Measurements from ENCODE around the gene ZBTB25. TPM values are rescaled to one million over a fixed set of nuclear protein-coding genes. Genes with fewer than 3 reads are reported as not detected.

The ZBTB25 gene
- total and polyA plus RNA-seq, 2 donors (not counting 1 experiment from before 2014, with no cell fraction given) = 7.2 to 9.2 TPM

DNA sequence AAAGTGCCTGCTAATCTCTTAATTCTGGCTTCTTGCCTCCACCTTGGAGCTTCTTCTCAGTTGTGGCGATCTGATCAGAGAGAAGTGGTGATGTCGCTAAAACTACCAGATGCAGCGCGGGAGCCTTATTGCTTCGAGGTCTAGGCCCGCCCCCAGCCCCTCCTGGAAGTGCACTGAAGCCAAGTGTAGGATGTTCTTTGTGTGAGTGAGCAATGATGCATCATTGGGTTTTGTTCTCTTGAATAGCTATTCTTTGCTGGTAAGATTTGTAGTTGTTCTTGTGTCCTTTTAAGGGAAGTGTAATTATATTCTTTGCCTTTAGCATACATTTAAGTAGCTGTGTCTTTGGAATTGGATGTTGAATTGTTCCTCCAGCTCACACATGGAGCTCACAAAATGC lies 79.7 kb downstream of the ZBTB25 start:
- Histone ChIP-seq H4K20me1 (ENCODE audit: control insufficient read depth, extremely low read depth, insufficient read depth, low read length) (no peaks in the 10 kb centered on the region), H3K36me3 (ENCODE audit: control insufficient read depth, insufficient read depth, low read length) (peaks cover 3% of the 10 kb centered on the region), H3K4me2 (ENCODE audit: extremely low read depth, insufficient read depth, low read length) (no peak overlapping the region), H3K9ac (ENCODE audit: insufficient read depth, low read length) (no peak overlapping the region), H3K27ac (ENCODE audit: insufficient read depth, low read length) (no peak overlapping the region), H3K4me3 (replicated peaks in 1 of 4; ENCODE audit: control extremely low read depth in 1 of 4, insufficient read depth in 1 of 4, low read depth in 3 of 4, low read length in 4 of 4) (no peak overlapping the region), H3K4me1 (ENCODE audit: control insufficient read depth, extremely low read depth, insufficient read depth, low read length) (peaks cover 3% of the 10 kb centered on the region), H3K27me3 (ENCODE audit: control insufficient read depth, insufficient read depth, low read length) (no peaks in the 10 kb centered on the region), H3K9me3 (ENCODE audit: control insufficient read depth, insufficient read depth, low read depth, low read length) (no peaks in the 10 kb centered on the region), H3K79me2 (ENCODE audit: control insufficient read depth, insufficient read depth, low read length) (no peaks in the 10 kb centered on the region), H2AFZ (ENCODE audit: low read length) (no peak overlapping the region)
- no peak for TF ChIP-seq EZH2 (IDR thresholded peaks at IDR 0.05; ENCODE audit: low read length, missing control alignments)
- TF ChIP-seq, protein P1, sequence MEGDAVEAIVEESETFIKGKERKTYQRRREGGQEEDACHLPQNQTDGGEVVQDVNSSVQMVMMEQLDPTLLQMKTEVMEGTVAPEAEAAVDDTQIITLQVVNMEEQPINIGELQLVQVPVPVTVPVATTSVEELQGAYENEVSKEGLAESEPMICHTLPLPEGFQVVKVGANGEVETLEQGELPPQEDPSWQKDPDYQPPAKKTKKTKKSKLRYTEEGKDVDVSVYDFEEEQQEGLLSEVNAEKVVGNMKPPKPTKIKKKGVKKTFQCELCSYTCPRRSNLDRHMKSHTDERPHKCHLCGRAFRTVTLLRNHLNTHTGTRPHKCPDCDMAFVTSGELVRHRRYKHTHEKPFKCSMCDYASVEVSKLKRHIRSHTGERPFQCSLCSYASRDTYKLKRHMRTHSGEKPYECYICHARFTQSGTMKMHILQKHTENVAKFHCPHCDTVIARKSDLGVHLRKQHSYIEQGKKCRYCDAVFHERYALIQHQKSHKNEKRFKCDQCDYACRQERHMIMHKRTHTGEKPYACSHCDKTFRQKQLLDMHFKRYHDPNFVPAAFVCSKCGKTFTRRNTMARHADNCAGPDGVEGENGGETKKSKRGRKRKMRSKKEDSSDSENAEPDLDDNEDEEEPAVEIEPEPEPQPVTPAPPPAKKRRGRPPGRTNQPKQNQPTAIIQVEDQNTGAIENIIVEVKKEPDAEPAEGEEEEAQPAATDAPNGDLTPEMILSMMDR (conservative IDR thresholded peaks at IDR 0.05 in 1 of 2, IDR thresholded peaks at IDR 0.05 in 1 of 2; ENCODE audit: low read depth in 1 of 2, low read length in 2 of 2) = no peak
- DNase-seq (ENCODE audit: low read depth in 2 of 2) = peak; percentile 53 to 88

- H3K4me2 ChIP-seq (ENCODE audit: extremely low read depth, insufficient read depth, low read length) = no peak overlapping the region
- DNase-seq (ENCODE audit: low read depth in 2 of 2) = peak in 1 of 2 donors; percentile 64
- peaks cover 4% of the 10 kb centered on the region for H3K36me3 ChIP-seq (ENCODE audit: control insufficient read depth, insufficient read depth, low read length)
- no peak overlapping the region for H3K9ac ChIP-seq (ENCODE audit: insufficient read depth, low read length)
- H3K27me3 ChIP-seq (ENCODE audit: control insufficient read depth, insufficient read depth, low read length) = no peaks in the 10 kb centered on the region
- no peak overlapping the region for H3K27ac ChIP-seq (ENCODE audit: insufficient read depth, low read length)
- H3K79me2 ChIP-seq (ENCODE audit: control insufficient read depth, insufficient read depth, low read length) = no peaks in the 10 kb centered on the region
- no peak overlapping the region for H2AFZ ChIP-seq (ENCODE audit: low read length)
- no peak overlapping the region for H3K4me3 ChIP-seq (replicated peaks in 1 of 4; ENCODE audit: control extremely low read depth in 1 of 4, insufficient read depth in 1 of 4, low read depth in 3 of 4, low read length in 4 of 4)
- H4K20me1 ChIP-seq (ENCODE audit: control insufficient read depth, extremely low read depth, insufficient read depth, low read length) = no peaks in the 10 kb centered on the region
- no peak for TF ChIP-seq EZH2 (IDR thresholded peaks at IDR 0.05; ENCODE audit: low read length, missing control alignments)
- TF ChIP-seq, protein P1 (conservative IDR thresholded peaks at IDR 0.05 in 1 of 2, IDR thresholded peaks at IDR 0.05 in 1 of 2; ENCODE audit: low read depth in 1 of 2, low read length in 2 of 2) = no peak
- no peaks in the 10 kb centered on the region for H3K9me3 ChIP-seq (ENCODE audit: control insufficient read depth, insufficient read depth, low read depth, low read length)
- peaks cover 3% of the 10 kb centered on the region for H3K4me1 ChIP-seq (ENCODE audit: control insufficient read depth, extremely low read depth, insufficient read depth, low read length)
Measured at GRCh38 chr14:64422756-64423155, 80.9 kb downstream of the ZBTB25 start.

- no peak overlapping the region for H3K4me2 ChIP-seq (ENCODE audit: extremely low read depth, insufficient read depth, low read length)
- H3K79me2 ChIP-seq (ENCODE audit: control insufficient read depth, insufficient read depth, low read length) = no peaks in the 10 kb centered on the region
- no peaks in the 10 kb centered on the region for H3K9me3 ChIP-seq (ENCODE audit: control insufficient read depth, insufficient read depth, low read depth, low read length)
- no peaks in the 10 kb centered on the region for H4K20me1 ChIP-seq (ENCODE audit: control insufficient read depth, extremely low read depth, insufficient read depth, low read length)
- H3K27me3 ChIP-seq (ENCODE audit: control insufficient read depth, insufficient read depth, low read length) = no peaks in the 10 kb centered on the region
- H3K4me1 ChIP-seq (ENCODE audit: control insufficient read depth, extremely low read depth, insufficient read depth, low read length) = peaks cover 4% of the 10 kb centered on the region
- peaks cover 2% of the 10 kb centered on the region for H3K36me3 ChIP-seq (ENCODE audit: control insufficient read depth, insufficient read depth, low read length)
- no peak overlapping the region for H3K4me3 ChIP-seq (replicated peaks in 1 of 4; ENCODE audit: control extremely low read depth in 1 of 4, insufficient read depth in 1 of 4, low read depth in 3 of 4, low read length in 4 of 4)
- no peak for DNase-seq (ENCODE audit: low read depth in 2 of 2)
- H3K9ac ChIP-seq (ENCODE audit: insufficient read depth, low read length) = no peak overlapping the region
- no peak overlapping the region for H2AFZ ChIP-seq (ENCODE audit: low read length)
- TF ChIP-seq EZH2 (IDR thresholded peaks at IDR 0.05; ENCODE audit: low read length, missing control alignments) = no peak
- TF ChIP-seq, protein P1 (conservative IDR thresholded peaks at IDR 0.05 in 1 of 2, IDR thresholded peaks at IDR 0.05 in 1 of 2; ENCODE audit: low read depth in 1 of 2, low read length in 2 of 2) = no peak
- H3K27ac ChIP-seq (ENCODE audit: insufficient read depth, low read length) = no peak overlapping the region
Measured at GRCh38 chr14:64422005-64422404, 81.6 kb downstream of the ZBTB25 start.
